Amygdala (tissue), 56 donors: ENCODE results near the gene BOK.
A peak's percentile ranks its signal among the peaks of the same experiment; 100 is the strongest.
"Not testable (repeated sequence)": the region's sequence is repeated elsewhere in the genome, so short reads cannot be mapped to it uniquely, and the experiment has no call there.

Experiments
- DNase-seq, 56 donors: peaks; one replicate each; lab custom pipeline; 2025; lab: John Stamatoyannopoulos, UW

BOK gene

GRCh38 chr2:241554610-241555322 lies 3.8 kb upstream of the BOK start:
- no peak for DNase-seq

GRCh38 chr2:241555711-241556110 lies 2.8 kb upstream of the BOK start:
- no peak for DNase-seq

GRCh38 chr2:241556746-241557145 lies 1.8 kb upstream of the BOK start:
- no peak for DNase-seq

- peak in 53 of 56 donors; percentile 31 to 90 (median 68) for DNase-seq
Measured at GRCh38 chr2:241559323-241560161, 997 bp downstream of the BOK start.

- DNase-seq, result peak in 2 of 56 donors; percentile 28 to 31
Measured at GRCh38 chr2:241560162-241560882, 1.8 kb downstream of the BOK start.

GRCh38 chr2:241560883-241561474 lies 2.4 kb downstream of the BOK start:
- DNase-seq, result peak in 17 of 56 donors; percentile 24 to 66 (median 43)

- DNase-seq, result peak in 47 of 56 donors; percentile 16 to 83 (median 57)
Measured at GRCh38 chr2:241561832-241562231, 3.3 kb downstream of the BOK start.

- DNase-seq, result no peak
Measured at GRCh38 chr2:241562269-241562891, 3.8 kb downstream of the BOK start.

GRCh38 chr2:241563031-241563507 lies 4.5 kb downstream of the BOK start:
- DNase-seq, result no peak

- no peak for DNase-seq
Measured at GRCh38 chr2:241563571-241563980, 5.0 kb downstream of the BOK start.

GRCh38 chr2:241563981-241564595 lies 5.5 kb downstream of the BOK start:
- DNase-seq, result no peak

GRCh38 chr2:241564596-241565410 lies 6.3 kb downstream of the BOK start:
- no peak for DNase-seq

- DNase-seq, result no peak
Measured at GRCh38 chr2:241565411-241565810, 6.9 kb downstream of the BOK start.

- DNase-seq, result not testable (repeated sequence)
Measured at GRCh38 chr2:241566021-241566420, 7.5 kb downstream of the BOK start.

GRCh38 chr2:241566468-241566867 lies 7.9 kb downstream of the BOK start:
- no peak for DNase-seq

GRCh38 chr2:241567266-241567665 lies 8.7 kb downstream of the BOK start:
- not testable (repeated sequence) for DNase-seq

- no peak for DNase-seq
Measured at GRCh38 chr2:241567776-241568175, 9.2 kb downstream of the BOK start.

GRCh38 chr2:241568726-241569125 lies 10.2 kb downstream of the BOK start:
- no peak for DNase-seq

GRCh38 chr2:241569831-241570281 lies 11.3 kb downstream of the BOK start:
- DNase-seq, result no peak
